CD4-positive, CD25-positive, alpha-beta regulatory T cell (primary cell): ENCODE data around the gene CCR2. TPM values are rescaled to one million over a fixed set of nuclear protein-coding genes. Genes with fewer than 3 reads are reported as not detected.
A peak's percentile ranks its signal among the peaks of the same experiment; 100 is the strongest.

ENCODE experiments used
- ATAC-seq, 2 donors: fragments of 150-1000 bp; cut with Tn5 transposase; one replicate each; pipeline ENCODE4 v1.10.0; 2021; ENCODE audit warnings: low read depth in 2 of 2, moderate number of reproducible peaks in 2 of 2, moderate library complexity in 1 of 2
- DNase-seq, 3 donors: peaks; one replicate each; pipeline versions ENCODE4 v3.0.0 to v3.0.0-alpha.2; 2012 to 2022; ENCODE audit warnings: mixed read lengths in 1 of 3
- H3K27ac ChIP-seq: one replicate; pipeline ENCODE4 v1.7.0; 2013; ENCODE audit warnings: mild to moderate bottlenecking, low read length; ENCODE audit not compliant: insufficient read depth, poor library complexity, severe bottlenecking
- H3K27me3 ChIP-seq: one replicate; pipeline ENCODE4 v1.7.0; 2013; ENCODE audit warnings: low read length; ENCODE audit not compliant: control insufficient read depth, insufficient read depth
- H3K36me3 ChIP-seq: one replicate; pipeline ENCODE4 v1.7.0; 2013; ENCODE audit warnings: mild to moderate bottlenecking, low read length, moderate library complexity; ENCODE audit not compliant: control insufficient read depth, insufficient read depth
- H3K4me1 ChIP-seq: 2 replicates; pipeline ENCODE4 v1.7.0; 2013; ENCODE audit warnings: mild to moderate bottlenecking, low read length; ENCODE audit not compliant: insufficient read depth, control insufficient read depth, poor library complexity, severe bottlenecking
- H3K4me3 ChIP-seq: one replicate; pipeline ENCODE4 v1.7.0; 2013; ENCODE audit warnings: low read depth, mild to moderate bottlenecking, low read length, moderate library complexity
- H3K9me3 ChIP-seq, 2 experiments: 1 replicate in 1 of 2; 2 replicates in 1 of 2; pipeline ENCODE4 v1.7.0; 2013; ENCODE audit warnings: low read length in 2 of 2, mild to moderate bottlenecking in 1 of 2, moderate library complexity in 1 of 2; ENCODE audit not compliant: control insufficient read depth in 2 of 2
- H3K27ac Mint-ChIP-seq, 3 donors: one replicate each; pipeline ENCODE4 v1.8.0; 2020 to 2022; ENCODE audit warnings: mild to moderate bottlenecking in 3 of 3, mixed read lengths in 3 of 3, moderate library complexity in 2 of 3
- H3K27me3 Mint-ChIP-seq: one replicate; pipeline ENCODE4 v1.8.0; 2022; ENCODE audit warnings: mild to moderate bottlenecking, mixed read lengths
- H3K36me3 Mint-ChIP-seq: one replicate; pipeline ENCODE4 v1.8.0; 2020; ENCODE audit warnings: mixed read lengths
- H3K4me1 Mint-ChIP-seq, 4 donors: one replicate each; pipeline ENCODE4 v1.8.0; 2020 to 2022; ENCODE audit warnings: mixed read lengths in 4 of 4, mild to moderate bottlenecking in 1 of 4
- H3K4me3 Mint-ChIP-seq, 4 donors: one replicate each; pipeline ENCODE4 v1.8.0; 2020 to 2022; ENCODE audit warnings: mild to moderate bottlenecking in 4 of 4, mixed read lengths in 4 of 4, moderate library complexity in 3 of 4
- H3K9me3 Mint-ChIP-seq, 7 donors: one replicate each; pipeline ENCODE4 v1.8.0; 2020 to 2022; ENCODE audit warnings: mixed read lengths in 7 of 7, mild to moderate bottlenecking in 3 of 7, moderate library complexity in 2 of 7
- polyA plus RNA-seq, 4 donors: library from polyadenylated mRNA; unstranded; fragments of 300-500 nt; fragmentation: Illumina TruSeq; gene quantifications; one replicate each; pipeline ENCODE4 v1.2.3, GENCODE V29; 2021
- total RNA-seq: library from RNA; stranded (reverse); gene quantifications from one replicate; pipeline ENCODE4 v1.2.3, GENCODE V29; 2022

Gene CCR2
- total and polyA plus RNA-seq, 5 donors from 2014 or later = 9.5 to 25.6 (median 16.0) TPM

DNA sequence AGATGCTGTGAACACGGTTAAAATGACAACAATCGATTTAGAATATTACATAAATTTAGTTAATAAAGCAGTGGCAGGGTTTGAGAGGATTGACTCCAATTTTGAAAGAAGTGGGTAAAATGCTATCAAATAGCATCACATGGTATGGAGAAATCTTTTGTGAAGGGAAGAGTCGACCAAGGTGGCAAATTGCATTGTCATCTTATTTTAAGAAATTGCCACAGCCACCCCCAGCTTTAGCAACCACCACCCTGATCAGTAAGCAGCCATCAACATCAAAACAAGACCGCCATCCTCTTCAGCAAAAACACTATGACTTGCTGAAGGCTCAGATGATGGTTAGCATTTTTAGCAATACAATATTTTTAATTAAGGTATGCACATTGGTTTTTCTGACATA, 11.1 kb downstream of the CCR2 start:
- no peak for ATAC-seq
- Histone ChIP-seq H3K27me3 (no peaks in the 10 kb centered on the region), H3K4me3 (no peak overlapping the region), H3K4me1 (peaks cover 28% of the 10 kb centered on the region), H3K9me3 (no peaks in the 10 kb centered on the region), H3K27ac (no peak overlapping the region), H3K36me3 (no peaks in the 10 kb centered on the region)
- Mint-ChIP-seq H3K4me3 (no peak overlapping the region), H3K4me1 (peaks cover 14 to 48% (median 35%) of the 10 kb centered on the region in 4 donors), H3K36me3 (no peaks in the 10 kb centered on the region), H3K27me3 (no peaks in the 10 kb centered on the region), H3K27ac (peak overlapping the region in 1 of 3 donors; percentile 33), H3K9me3 (no peaks in the 10 kb centered on the region)
- no peak for DNase-seq

DNA sequence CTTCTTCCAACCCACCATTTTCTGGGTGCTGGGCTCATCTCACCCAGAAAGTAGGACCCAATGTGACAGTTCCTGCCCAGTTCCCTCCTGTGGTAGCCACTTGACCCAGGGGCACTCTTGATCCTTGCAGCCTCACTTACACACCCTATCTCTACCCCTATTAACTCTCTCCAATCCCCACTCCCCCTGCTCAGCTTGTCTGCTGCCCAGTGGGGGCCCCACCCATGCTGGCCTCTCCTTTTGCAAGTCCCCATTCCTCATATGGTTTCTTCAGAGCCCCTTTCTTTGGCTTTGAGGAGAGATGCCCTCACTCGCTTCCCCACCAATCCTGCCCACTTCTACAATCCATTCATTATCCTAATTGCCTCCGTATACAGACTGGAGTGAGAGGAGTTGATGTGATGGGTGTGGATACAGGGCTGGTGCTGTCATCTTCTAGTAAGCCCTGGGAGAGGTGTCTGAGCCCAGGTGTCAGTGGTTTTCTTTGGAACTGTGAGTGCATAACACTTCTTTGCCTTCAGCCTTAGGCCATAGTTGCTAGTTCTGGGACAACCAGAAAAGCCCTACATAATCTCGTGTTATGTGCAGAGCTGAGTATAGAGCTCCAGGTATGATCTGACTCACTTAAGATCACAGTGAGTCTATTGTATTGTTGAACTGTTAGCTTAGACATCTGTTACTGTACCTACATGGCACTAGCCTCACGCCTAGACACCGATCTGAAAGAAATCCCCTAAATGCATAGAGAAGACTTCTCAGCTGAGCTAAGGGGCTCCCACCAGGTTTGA, 12.0 kb downstream of the CCR2 start:
- H3K27ac Mint-ChIP-seq = no peak overlapping the region
- no peaks in the 10 kb centered on the region for H3K9me3 Mint-ChIP-seq
- Histone ChIP-seq H3K27me3 (no peaks in the 10 kb centered on the region), H3K36me3 (no peaks in the 10 kb centered on the region), H3K9me3 (no peaks in the 10 kb centered on the region), H3K27ac (no peak overlapping the region), H3K4me3 (no peak overlapping the region), H3K4me1 (peaks cover 32% of the 10 kb centered on the region)
- no peak for DNase-seq
- peaks cover 15 to 46% (median 39%) of the 10 kb centered on the region in 4 donors for H3K4me1 Mint-ChIP-seq
- no peaks in the 10 kb centered on the region for H3K27me3 Mint-ChIP-seq
- no peak overlapping the region for H3K4me3 Mint-ChIP-seq
- ATAC-seq = no peak
- no peaks in the 10 kb centered on the region for H3K36me3 Mint-ChIP-seq

DNA sequence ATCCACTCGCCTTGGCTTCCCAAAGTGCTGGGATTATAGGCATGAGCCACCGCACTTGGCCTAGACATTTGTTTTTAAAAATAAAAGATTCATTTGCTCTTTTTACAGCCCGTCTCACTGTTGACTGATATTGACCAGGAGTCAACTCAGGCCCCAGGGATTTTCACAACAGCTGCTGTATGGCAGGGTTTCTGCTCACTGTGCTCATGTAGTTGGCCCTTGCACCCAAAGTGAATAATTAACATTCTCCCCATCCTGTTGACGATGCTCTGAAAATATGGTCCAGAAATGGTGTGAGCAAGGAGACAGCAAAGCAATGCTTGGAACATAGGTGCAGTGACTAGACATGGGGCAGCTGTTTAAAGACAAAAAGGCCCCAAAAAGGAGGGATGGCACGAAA, 13.9 kb downstream of the CCR2 start:
- Mint-ChIP-seq H3K4me3 (peak overlapping the region in 1 of 4 donors; percentile 76), H3K27ac (peak overlapping the region; percentile 84 to 90 (median 89)), H3K9me3 (no peaks in the 10 kb centered on the region), H3K36me3 (no peaks in the 10 kb centered on the region), H3K27me3 (no peaks in the 10 kb centered on the region), H3K4me1 (peaks cover 16 to 54% (median 38%) of the 10 kb centered on the region in 4 donors)
- peaks cover 46% of the 10 kb centered on the region for H3K4me1 ChIP-seq
- peak overlapping the region; percentile 82 for H3K27ac ChIP-seq
- ATAC-seq (no peak), DNase-seq (no peak)
- H3K9me3 ChIP-seq = no peaks in the 10 kb centered on the region
- no peak overlapping the region for H3K4me3 ChIP-seq
- H3K27me3 ChIP-seq = no peaks in the 10 kb centered on the region
- no peaks in the 10 kb centered on the region for H3K36me3 ChIP-seq

DNA sequence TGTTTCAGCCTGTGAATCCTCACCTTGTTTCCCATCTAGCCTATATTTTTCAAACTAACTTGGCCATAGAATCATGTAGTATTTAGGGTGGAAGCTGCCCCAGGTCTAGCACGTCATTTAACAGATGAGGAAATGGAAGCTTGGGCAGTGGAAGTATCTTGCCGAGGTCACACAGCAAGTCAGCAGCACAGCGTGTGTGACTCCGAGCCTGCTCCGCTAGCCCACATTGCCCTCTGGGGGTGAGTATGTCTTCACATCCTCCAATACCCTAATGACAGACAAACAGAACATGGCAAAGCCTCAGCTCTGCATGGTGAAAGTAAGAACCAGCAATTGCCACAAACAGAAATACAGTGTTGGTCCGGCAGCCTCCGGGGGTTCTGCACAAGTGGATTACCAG, 14.7 kb downstream of the CCR2 start:
- peaks cover 52% of the 10 kb centered on the region for H3K4me1 ChIP-seq

DNA sequence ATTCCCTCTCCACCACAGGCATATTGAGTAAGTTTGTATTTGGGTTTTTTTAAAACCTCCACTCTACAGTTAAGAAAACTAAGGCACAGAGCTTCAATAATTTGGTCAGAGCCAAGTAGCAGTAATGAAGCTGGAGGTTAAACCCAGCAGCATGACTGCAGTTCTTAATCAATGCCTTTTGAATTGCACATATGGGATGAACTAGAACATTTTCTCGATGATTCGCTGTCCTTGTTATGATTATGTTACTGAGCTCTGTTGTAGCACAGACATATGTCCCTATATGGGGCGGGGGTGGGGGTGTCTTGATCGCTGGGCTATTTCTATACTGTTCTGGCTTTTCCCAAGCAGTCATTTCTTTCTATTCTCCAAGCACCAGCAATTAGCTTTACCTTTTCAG, 15.2 kb downstream of the CCR2 start:
- Mint-ChIP-seq H3K36me3 (no peaks in the 10 kb centered on the region), H3K9me3 (peaks cover 0 to 1% (median 0%) of the 10 kb centered on the region in 7 donors), H3K27me3 (no peaks in the 10 kb centered on the region), H3K4me1 (peaks cover 16 to 59% (median 47%) of the 10 kb centered on the region in 4 donors), H3K27ac (peak overlapping the region; percentile 66 to 89 (median 86)), H3K4me3 (peak overlapping the region; percentile 60 to 92 (median 72))
- H3K27ac ChIP-seq = peak overlapping the region; percentile 82
- peak overlapping the region; percentile 84 for H3K4me3 ChIP-seq
- H3K36me3 ChIP-seq = no peaks in the 10 kb centered on the region
- DNase-seq (no peak), ATAC-seq (no peak)
- H3K9me3 ChIP-seq = no peaks in the 10 kb centered on the region
- H3K27me3 ChIP-seq = no peaks in the 10 kb centered on the region
- H3K4me1 ChIP-seq = peaks cover 57% of the 10 kb centered on the region

More for the DNA sequence above, 14.7 kb downstream of the CCR2 start:
- ATAC-seq = peak; percentile 74 to 79
- peaks cover 0 to 1% (median 0%) of the 10 kb centered on the region in 7 donors for H3K9me3 Mint-ChIP-seq
- no peaks in the 10 kb centered on the region for H3K36me3 Mint-ChIP-seq
- peak overlapping the region; percentile 64 for H3K4me3 ChIP-seq
- peak overlapping the region; percentile 84 to 90 (median 89) for H3K27ac Mint-ChIP-seq
- no peaks in the 10 kb centered on the region for H3K36me3 ChIP-seq
- H3K27me3 Mint-ChIP-seq = no peaks in the 10 kb centered on the region
- H3K27ac ChIP-seq = peak overlapping the region; percentile 82
- no peaks in the 10 kb centered on the region for H3K27me3 ChIP-seq
- H3K9me3 ChIP-seq = no peaks in the 10 kb centered on the region
- H3K4me1 Mint-ChIP-seq = peaks cover 16 to 54% (median 44%) of the 10 kb centered on the region in 4 donors
- peak overlapping the region in 3 of 4 donors; percentile 36 to 76 (median 57) for H3K4me3 Mint-ChIP-seq
- peak; percentile 17 to 88 (median 66) for DNase-seq

DNA sequence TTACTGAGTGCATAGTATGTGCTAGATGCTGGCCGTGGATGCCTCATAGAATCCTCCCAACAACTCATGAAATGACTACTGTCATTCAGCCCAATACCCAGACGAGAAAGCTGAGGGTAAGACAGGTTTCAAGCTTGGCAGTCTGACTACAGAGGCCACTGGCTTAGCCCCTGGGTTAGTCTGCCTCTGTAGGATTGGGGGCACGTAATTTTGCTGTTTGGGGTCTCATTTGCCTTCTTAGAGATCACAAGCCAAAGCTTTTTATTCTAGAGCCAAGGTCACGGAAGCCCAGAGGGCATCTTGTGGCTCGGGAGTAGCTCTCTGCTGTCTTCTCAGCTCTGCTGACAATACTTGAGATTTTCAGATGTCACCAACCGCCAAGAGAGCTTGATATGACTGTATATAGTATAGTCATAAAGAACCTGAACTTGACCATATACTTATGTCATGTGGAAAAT, 15.8 kb downstream of the CCR2 start:
- H3K4me3 Mint-ChIP-seq = peak overlapping the region; percentile 60 to 92 (median 72)
- Histone ChIP-seq H3K4me3 (peak overlapping the region; percentile 84), H3K27ac (peak overlapping the region; percentile 82), H3K36me3 (no peaks in the 10 kb centered on the region), H3K9me3 (no peaks in the 10 kb centered on the region), H3K27me3 (no peaks in the 10 kb centered on the region), H3K4me1 (peaks cover 63% of the 10 kb centered on the region)
- DNase-seq (peak in 2 of 3 donors; percentile 20 to 65), ATAC-seq (peak; percentile 19)
- peaks cover 0 to 1% (median 0%) of the 10 kb centered on the region in 7 donors for H3K9me3 Mint-ChIP-seq
- H3K27ac Mint-ChIP-seq = peak overlapping the region; percentile 66 to 89 (median 86)
- H3K4me1 Mint-ChIP-seq = peaks cover 16 to 64% (median 49%) of the 10 kb centered on the region in 4 donors
- no peaks in the 10 kb centered on the region for H3K27me3 Mint-ChIP-seq
- H3K36me3 Mint-ChIP-seq = no peaks in the 10 kb centered on the region

DNA sequence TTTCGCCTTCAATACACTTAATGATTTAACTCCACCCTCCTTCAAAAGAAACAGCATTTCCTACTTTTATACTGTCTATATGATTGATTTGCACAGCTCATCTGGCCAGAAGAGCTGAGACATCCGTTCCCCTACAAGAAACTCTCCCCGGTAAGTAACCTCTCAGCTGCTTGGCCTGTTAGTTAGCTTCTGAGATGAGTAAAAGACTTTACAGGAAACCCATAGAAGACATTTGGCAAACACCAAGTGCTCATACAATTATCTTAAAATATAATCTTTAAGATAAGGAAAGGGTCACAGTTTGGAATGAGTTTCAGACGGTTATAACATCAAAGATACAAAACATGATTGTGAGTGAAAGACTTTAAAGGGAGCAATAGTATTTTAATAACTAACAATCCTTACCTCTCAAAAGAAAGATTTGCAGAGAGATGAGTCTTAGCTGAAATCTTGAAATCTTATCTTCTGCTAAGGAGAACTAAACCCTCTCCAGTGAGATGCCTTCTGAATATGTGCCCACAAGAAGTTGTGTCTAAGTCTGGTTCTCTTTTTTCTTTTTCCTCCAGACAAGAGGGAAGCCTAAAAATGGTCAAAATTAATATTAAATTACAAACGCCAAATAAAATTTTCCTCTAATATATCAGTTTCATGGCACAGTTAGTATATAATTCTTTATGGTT, 17.1 kb downstream of the CCR2 start, which contains the start of gene CCR5:
Gene CCR5, plus strand, starts transcription at position 108 of the 680 bp plus-strand sequence. CDS start 1,957 bp downstream, outside the sequence.
- Mint-ChIP-seq H3K36me3 (no peaks in the 10 kb centered on the region), H3K9me3 (peaks cover 0 to 1% (median 0%) of the 10 kb centered on the region in 7 donors), H3K27me3 (no peaks in the 10 kb centered on the region), H3K4me1 (peaks cover 22 to 72% (median 57%) of the 10 kb centered on the region in 4 donors), H3K4me3 (peak within 1 kb of the TSS; percentile 67 to 92 (median 78)), H3K27ac (peak within 1 kb of the TSS; percentile 72 to 89 (median 86))
- Histone ChIP-seq H3K4me1 (peaks cover 72% of the 10 kb centered on the region), H3K27ac (peak within 1 kb of the TSS; percentile 82), H3K27me3 (no peaks in the 10 kb centered on the region), H3K36me3 (no peaks in the 10 kb centered on the region), H3K9me3 (no peaks in the 10 kb centered on the region), H3K4me3 (peak within 1 kb of the TSS; percentile 84)
- peak in 2 of 3 donors; percentile 57 to 91 for DNase-seq
- peak; percentile 69 to 74 for ATAC-seq
